Spinal cord (tissue), 10 donors: Measurements from ENCODE around the gene SPRTN. TPM values are rescaled to one million over a fixed set of nuclear protein-coding genes. Genes with fewer than 3 reads are reported as not detected.

Experiments
- DNase-seq, 6 donors: peaks; one replicate each; pipeline versions ENCODE4 v3.0.0 to v3.0.0-alpha.2; 2013 to 2015; ENCODE audit warnings: low spot score in 6 of 6, low read depth in 4 of 6
- H3K27ac ChIP-seq: one replicate; pipeline ENCODE4 v1.5.1; 2013; ENCODE audit warnings: low read depth, low read length, control low read depth
- H3K27me3 ChIP-seq: one replicate; pipeline ENCODE4 v1.6.1; 2013; ENCODE audit warnings: low read length; ENCODE audit not compliant: control insufficient read depth, insufficient read depth
- H3K36me3 ChIP-seq: one replicate; pipeline ENCODE4 v1.6.1; 2013; ENCODE audit warnings: low read length; ENCODE audit not compliant: control insufficient read depth, insufficient read depth
- H3K4me1 ChIP-seq: one replicate; pipeline ENCODE4 v1.6.1; 2013; ENCODE audit warnings: low read length; ENCODE audit not compliant: control insufficient read depth, insufficient read depth
- H3K4me3 ChIP-seq: one replicate; pipeline ENCODE4 v1.5.1; 2013; ENCODE audit warnings: low read depth, low read length, control low read depth
- H3K9me3 ChIP-seq: one replicate; pipeline ENCODE4 v1.6.1; 2013; ENCODE audit warnings: low read length; ENCODE audit not compliant: control insufficient read depth, insufficient read depth
- WGBS: methylation state at CpG from one replicate; pipeline ENCODE4 v1.1.5; 2013; ENCODE audit warnings: missing lambda C conversion rate; ENCODE audit not compliant: insufficient coverage; 5-methylcytosine and 5-hydroxymethylcytosine counted together
- long read RNA-seq, 4 donors: transcript quantifications; one replicate each; lab custom pipeline, GENCODE V29; 2026
- polyA plus RNA-seq, 2 donors: library from polyadenylated mRNA; unstranded; fragments of 120-200 nt; gene quantifications; one replicate each; pipeline ENCODE4 v1.2.1, GENCODE V29; 2013; ENCODE audit not compliant: insufficient read length in 2 of 2
- total RNA-seq, 2 donors: library from RNA; depleted of rRNA in 1 of 2; stranded (reverse); fragments of 120-200 nt in 1 of 2; fragments of >200 nt in 1 of 2; gene quantifications; one replicate each; pipeline versions ENCODE4 v1.2.3 to v1.2.4, GENCODE V29; 2013 to 2014
- donor health status: healthy.

The SPRTN gene, protein sequence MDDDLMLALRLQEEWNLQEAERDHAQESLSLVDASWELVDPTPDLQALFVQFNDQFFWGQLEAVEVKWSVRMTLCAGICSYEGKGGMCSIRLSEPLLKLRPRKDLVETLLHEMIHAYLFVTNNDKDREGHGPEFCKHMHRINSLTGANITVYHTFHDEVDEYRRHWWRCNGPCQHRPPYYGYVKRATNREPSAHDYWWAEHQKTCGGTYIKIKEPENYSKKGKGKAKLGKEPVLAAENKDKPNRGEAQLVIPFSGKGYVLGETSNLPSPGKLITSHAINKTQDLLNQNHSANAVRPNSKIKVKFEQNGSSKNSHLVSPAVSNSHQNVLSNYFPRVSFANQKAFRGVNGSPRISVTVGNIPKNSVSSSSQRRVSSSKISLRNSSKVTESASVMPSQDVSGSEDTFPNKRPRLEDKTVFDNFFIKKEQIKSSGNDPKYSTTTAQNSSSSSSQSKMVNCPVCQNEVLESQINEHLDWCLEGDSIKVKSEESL
- total RNA-seq (10 to 100 TPM; 16.3 to 18.0 TPM), polyA plus RNA-seq (10 to 100 TPM in 1 of 2 donors, 1 to 10 TPM in 1; 9.8 to 14.2 TPM)
- long read RNA-seq, donor 1, transcript SPRTN-202 (5 exons, 3,468 nt): major isoform, 6 of 9 reads
- long read RNA-seq, donor 1, partial matches to known transcripts: 0 of 9 reads
- long read RNA-seq, donor 1, other reads (novel, unspliced or antisense): 0 of 9 reads
- long read RNA-seq, donor 2, partial matches to known transcripts: 0 of 1 reads
- long read RNA-seq, donor 2, other reads (novel, unspliced or antisense): 0 of 1 reads
- long read RNA-seq, donor 3, partial matches to known transcripts: 0 of 4 reads
- long read RNA-seq, donor 3, other reads (novel, unspliced or antisense): 0 of 4 reads
- long read RNA-seq, donor 4, partial matches to known transcripts: 0 of 2 reads
- long read RNA-seq, donor 4, other reads (novel, unspliced or antisense): 0 of 2 reads

DNA sequence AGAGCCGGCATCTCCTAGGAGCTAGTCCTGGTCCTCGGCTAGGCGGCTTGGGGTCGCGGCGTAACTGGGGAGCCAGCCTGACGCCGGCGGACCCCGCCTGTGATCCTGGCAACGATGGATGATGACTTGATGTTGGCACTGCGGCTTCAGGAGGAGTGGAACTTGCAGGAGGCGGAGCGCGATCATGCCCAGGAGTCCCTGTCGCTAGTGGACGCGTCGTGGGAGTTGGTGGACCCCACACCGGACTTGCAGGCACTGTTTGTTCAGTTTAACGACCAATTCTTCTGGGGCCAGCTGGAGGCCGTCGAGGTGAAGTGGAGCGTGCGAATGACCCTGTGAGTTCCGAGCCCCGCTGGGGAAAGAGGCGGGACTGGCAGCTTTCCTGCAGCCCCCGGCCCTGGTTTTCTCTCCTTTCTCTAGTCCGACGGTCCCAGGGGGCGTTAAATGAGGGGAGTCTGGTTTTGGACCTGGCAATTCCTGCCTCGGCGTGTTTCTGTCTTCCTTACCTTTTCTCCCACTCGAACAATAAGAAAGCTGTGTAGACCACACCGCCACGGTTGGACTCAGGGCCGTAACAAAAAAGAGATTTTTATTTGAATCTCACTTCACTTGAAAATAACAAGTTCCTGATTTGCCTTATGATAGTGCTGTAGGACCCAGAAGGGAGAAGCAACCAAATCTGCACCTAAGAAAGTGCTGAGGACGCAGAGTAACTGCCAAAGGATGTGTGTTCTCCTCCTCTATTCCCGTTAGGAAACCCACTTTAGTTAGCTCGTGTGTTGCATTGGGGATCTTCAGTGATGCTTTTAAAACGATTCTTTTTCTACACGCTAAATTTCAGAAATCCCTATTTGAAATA is at the start of gene SPRTN:
TSS of gene SPRTN (plus strand) at position 24 of the 859 bp plus-strand sequence. CDS start at position 115, 91 bp downstream.
- H3K9me3 ChIP-seq: no peaks in the 10 kb centered on the region
- H3K36me3 ChIP-seq: peaks cover 13% of the 10 kb centered on the region
- H3K27me3 ChIP-seq: no peaks in the 10 kb centered on the region
- WGBS: under 1% methylated on average over 33 of the region's 43 CpGs
- H3K4me3 ChIP-seq: peak within 1 kb of the TSS; percentile 93
- H3K4me1 ChIP-seq: peaks cover 31% of the 10 kb centered on the region
- DNase-seq: peak in 2 of 6 donors; percentile 1 to 9
- peak within 1 kb of the TSS; percentile 92 for H3K27ac ChIP-seq

DNA sequence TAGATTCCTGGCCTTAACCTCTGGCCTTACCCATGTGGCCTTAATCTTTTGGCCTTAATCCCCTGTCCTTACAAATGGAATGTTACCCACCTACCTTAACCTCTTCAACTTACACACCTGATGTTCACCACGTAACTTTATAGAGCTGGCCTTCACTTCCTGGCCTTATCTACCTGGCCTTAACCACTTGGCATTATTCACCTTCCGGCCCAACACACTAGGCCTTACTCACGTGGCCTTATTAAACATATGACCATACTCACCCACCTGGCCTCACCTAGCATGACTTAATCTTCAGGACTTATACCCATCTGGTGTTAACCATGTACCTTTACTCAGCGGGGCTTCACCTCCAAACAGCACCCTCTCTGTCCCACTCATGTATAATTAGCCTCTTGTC is 42.2 kb upstream of the SPRTN start:
- no peak overlapping the region for H3K4me3 ChIP-seq
- DNase-seq: no peak
- no peaks in the 10 kb centered on the region for H3K27me3 ChIP-seq
- WGBS: 91% methylated on average over 4 of the region's 4 CpGs
- H3K27ac ChIP-seq: no peak overlapping the region
- H3K4me1 ChIP-seq: no peaks in the 10 kb centered on the region
- H3K9me3 ChIP-seq: no peaks in the 10 kb centered on the region
- no peaks in the 10 kb centered on the region for H3K36me3 ChIP-seq

DNA sequence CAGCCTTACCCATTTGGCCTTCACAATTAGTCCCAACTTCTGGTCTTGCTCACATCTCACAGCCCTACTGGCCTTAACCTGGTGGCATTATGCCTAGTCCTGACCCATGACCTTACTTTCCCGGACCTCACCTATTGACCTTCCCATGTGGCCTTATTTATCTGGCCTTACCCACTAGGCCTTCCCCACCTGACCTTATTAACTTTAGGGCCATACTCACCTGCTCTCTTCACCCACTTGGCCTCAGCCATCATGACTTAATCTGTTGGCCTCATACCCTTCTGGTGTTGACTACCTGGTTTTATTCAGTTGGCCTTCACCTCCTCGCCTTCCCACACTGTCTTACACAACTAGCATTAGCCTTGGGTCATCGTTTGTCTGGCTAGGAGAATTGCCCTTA is 36.1 kb upstream of the SPRTN start:
- H3K4me1 ChIP-seq: no peaks in the 10 kb centered on the region
- no peak overlapping the region for H3K4me3 ChIP-seq
- no peaks in the 10 kb centered on the region for H3K9me3 ChIP-seq
- H3K27me3 ChIP-seq: no peaks in the 10 kb centered on the region
- H3K27ac ChIP-seq: no peak overlapping the region
- WGBS: 95% methylated on average over 3 of the region's 3 CpGs
- DNase-seq: no peak
- no peaks in the 10 kb centered on the region for H3K36me3 ChIP-seq

DNA sequence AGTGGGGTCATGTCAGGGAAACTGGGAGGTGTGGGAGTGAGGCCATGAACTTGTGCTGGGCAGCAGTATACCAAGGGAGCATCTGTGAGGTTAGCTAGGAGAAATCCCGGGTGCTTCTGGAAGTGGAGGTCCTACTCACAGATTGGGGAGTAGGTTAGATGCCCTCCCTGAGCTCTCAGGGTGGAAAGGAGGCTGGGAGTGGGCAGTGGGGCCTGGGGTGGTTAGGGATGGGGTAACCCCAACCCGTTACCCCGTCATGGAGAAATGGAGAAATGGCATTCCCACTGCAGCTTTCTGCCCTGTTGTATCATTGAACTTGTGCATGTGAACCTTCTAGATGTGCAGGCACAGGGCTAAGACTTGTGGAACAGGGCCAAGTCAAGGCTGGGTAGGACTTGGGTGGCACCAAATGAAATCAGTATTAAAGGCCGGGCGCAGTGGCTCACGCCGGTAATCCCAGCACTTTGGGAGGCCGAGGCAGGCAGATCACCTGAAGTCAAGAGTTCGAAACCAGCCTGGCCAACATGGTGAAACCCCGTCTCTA is 27.6 kb upstream of the SPRTN start:
- 91% methylated on average over 8 of the region's 10 CpGs for WGBS
- H3K4me3 ChIP-seq: no peak overlapping the region
- DNase-seq: no peak

DNA sequence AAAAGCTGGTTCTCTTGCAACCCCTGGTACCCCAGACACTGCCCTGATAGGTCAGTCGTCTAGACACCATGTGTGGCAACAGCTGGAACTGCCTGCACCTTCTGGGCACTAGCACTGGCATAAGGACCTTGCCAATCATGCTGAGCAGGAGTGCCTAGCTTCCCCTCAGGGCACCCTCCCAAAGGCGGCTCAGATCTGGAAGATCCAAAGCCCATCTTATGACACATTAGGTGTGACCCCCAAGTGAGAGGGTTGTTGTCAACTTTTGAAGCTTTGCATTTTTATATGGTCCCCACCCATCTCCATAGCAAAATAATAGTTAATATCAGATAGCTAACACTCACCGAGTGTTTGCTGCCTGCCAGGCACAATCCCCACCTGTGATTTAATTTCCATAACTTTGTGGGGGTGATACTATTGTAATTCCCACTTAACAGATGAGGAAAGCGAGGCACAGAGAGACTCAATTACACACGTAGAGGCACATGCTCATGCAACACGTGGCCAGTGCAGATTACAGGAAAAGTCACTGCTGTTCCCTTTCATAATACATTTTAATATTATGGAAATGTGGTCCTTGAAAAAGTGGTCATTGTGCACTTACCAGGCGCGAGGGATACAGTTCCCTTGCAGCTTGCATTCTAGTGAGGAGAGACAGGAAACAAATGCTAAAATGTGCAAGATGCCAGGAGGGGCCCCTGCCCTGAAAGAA is 26.2 kb upstream of the SPRTN start:
- Histone ChIP-seq H3K27me3 (no peaks in the 10 kb centered on the region), H3K27ac (no peak overlapping the region), H3K9me3 (no peaks in the 10 kb centered on the region), H3K36me3 (no peaks in the 10 kb centered on the region), H3K4me3 (no peak overlapping the region), H3K4me1 (no peaks in the 10 kb centered on the region)
- 79% methylated on average over 4 of the region's 8 CpGs for WGBS
- DNase-seq: no peak

More for the DNA sequence above, 27.6 kb upstream of the SPRTN start:
- H3K4me1 ChIP-seq: no peaks in the 10 kb centered on the region
- H3K27me3 ChIP-seq: no peaks in the 10 kb centered on the region
- no peak overlapping the region for H3K27ac ChIP-seq
- no peaks in the 10 kb centered on the region for H3K9me3 ChIP-seq
- H3K36me3 ChIP-seq: no peaks in the 10 kb centered on the region

DNA sequence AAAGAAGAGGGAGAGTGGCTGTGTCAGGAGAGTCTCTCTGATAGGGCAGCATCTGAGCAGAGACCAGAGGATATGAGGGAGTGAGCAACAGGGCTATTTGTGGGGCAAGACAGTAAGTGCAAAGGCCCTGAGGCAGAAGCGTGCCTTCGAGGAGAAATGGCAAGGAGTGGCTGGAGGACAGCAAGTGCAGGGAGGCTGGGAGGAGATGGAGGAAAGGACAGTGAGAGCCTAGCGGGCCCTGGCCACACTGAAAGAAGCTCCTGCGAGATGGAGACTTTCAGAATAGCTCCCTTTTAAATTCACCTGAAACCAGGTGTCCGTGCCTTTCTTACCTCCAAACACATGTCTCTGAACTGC is 25.7 kb upstream of the SPRTN start:
- no peaks in the 10 kb centered on the region for H3K27me3 ChIP-seq
- no peaks in the 10 kb centered on the region for H3K4me1 ChIP-seq
- H3K4me3 ChIP-seq: no peak overlapping the region
- no peaks in the 10 kb centered on the region for H3K36me3 ChIP-seq
- WGBS: 67% methylated on average over 3 of the region's 5 CpGs
- no peaks in the 10 kb centered on the region for H3K9me3 ChIP-seq
- no peak for DNase-seq
- no peak overlapping the region for H3K27ac ChIP-seq

DNA sequence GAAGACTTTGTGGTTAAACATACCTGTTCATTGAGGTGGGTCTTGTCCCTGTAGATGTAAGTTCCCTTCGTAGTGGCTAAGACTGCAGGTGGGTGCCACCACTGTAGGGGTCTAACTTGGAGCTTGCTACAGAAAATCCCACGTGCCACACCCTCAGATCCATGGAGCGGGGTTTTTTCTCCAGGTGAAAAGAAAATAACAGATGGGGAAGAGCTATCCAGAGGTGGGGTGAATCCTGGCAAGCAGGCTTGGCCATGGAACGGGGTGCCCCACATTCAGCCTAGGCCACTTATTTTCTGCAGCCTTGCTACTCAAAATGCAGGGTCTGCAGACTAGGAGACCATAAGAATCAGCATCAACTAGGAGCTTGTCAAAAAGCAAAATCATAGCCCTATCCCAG is 24.4 kb upstream of the SPRTN start:
- Histone ChIP-seq H3K27me3 (no peaks in the 10 kb centered on the region), H3K4me1 (no peaks in the 10 kb centered on the region), H3K4me3 (no peak overlapping the region), H3K9me3 (no peaks in the 10 kb centered on the region), H3K27ac (no peak overlapping the region), H3K36me3 (no peaks in the 10 kb centered on the region)
- no peak for DNase-seq
- 100% methylated on average over 1 of the region's 4 CpGs for WGBS

DNA sequence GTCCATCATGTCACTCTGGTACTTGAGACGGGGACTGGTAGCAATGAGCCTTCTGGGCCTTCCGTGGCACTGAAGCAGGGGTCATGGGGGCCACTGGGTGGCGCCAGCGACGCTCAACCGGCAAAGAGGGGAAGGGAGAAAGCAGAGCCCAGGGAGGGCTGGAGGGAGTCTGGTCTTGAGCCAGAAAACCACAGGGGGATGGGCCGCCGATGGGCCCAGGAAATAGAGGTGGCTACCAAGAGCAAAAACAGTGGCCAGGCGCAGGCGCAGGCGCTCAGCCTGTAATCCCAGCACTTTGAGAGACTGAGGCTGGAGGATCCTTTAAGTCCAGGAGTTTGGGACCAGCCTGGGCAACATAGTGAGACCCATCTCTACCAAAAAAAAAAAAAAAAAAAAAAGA is 22.2 kb upstream of the SPRTN start:
- no peaks in the 10 kb centered on the region for H3K4me1 ChIP-seq
- no peaks in the 10 kb centered on the region for H3K36me3 ChIP-seq
- DNase-seq: no peak
- no peaks in the 10 kb centered on the region for H3K9me3 ChIP-seq
- H3K4me3 ChIP-seq: no peak overlapping the region
- WGBS: 33% methylated on average over 11 of the region's 11 CpGs
- no peak overlapping the region for H3K27ac ChIP-seq
- no peaks in the 10 kb centered on the region for H3K27me3 ChIP-seq
